Activated T-helper 2 cell treated with anti-CD3 and anti-CD28 coated beads, Interferon-gamma antibody, Interleukin-2, Interleukin-4, amounts not matched to agents 10 μg/mL and 5 μg/mL and 100 μg/mL, durations not matched to agents 14 hours and 24 hours and 36 hours (primary cell): Measurements from ENCODE around the gene GALNT1. TPM values are rescaled to one million over a fixed set of nuclear protein-coding genes. Genes with fewer than 3 reads are reported as not detected.

Experiments
- DNase-seq: peaks from one replicate; pipeline ENCODE4 v3.0.0; 2021; ENCODE audit warnings: low spot score
- H3K27ac Mint-ChIP-seq: one replicate; pipeline ENCODE4 v1.8.0; 2021; ENCODE audit warnings: mixed read lengths
- H3K27me3 Mint-ChIP-seq: one replicate; pipeline ENCODE4 v1.8.0; 2021; ENCODE audit warnings: low read depth, mixed read lengths
- H3K36me3 Mint-ChIP-seq: one replicate; pipeline ENCODE4 v1.8.0; 2021; ENCODE audit warnings: low read depth, mixed read lengths
- H3K4me1 Mint-ChIP-seq: one replicate; pipeline ENCODE4 v1.8.0; 2021; ENCODE audit warnings: low read depth, mixed read lengths
- H3K4me3 Mint-ChIP-seq: one replicate; pipeline ENCODE4 v1.8.0; 2021; ENCODE audit warnings: low read depth, mild to moderate bottlenecking, moderate library complexity, mixed read lengths
- H3K9me3 Mint-ChIP-seq: one replicate; pipeline ENCODE4 v1.8.0; 2021; ENCODE audit warnings: mixed read lengths
- intact Hi-C: fragments of 100-400 bp; cut with micrococcal nuclease; formaldehyde crosslinking; loops from one replicate; pipeline ENCODE4 v1.15.1; 2023
- total RNA-seq: library from RNA; stranded (reverse); gene quantifications from 2 replicates; pipeline ENCODE4 v1.2.3, GENCODE V29; 2022

GALNT1 gene
- total RNA-seq, 1 donor from 2014 or later: 39.8 TPM

- H3K4me1 Mint-ChIP-seq: peaks cover 21% of the 10 kb centered on the region
- H3K9me3 Mint-ChIP-seq: peaks cover 24% of the 10 kb centered on the region
- no peak overlapping the region for H3K4me3 Mint-ChIP-seq
- no peak overlapping the region for H3K27ac Mint-ChIP-seq
- no peaks in the 10 kb centered on the region for H3K27me3 Mint-ChIP-seq
- H3K36me3 Mint-ChIP-seq: peaks cover 15% of the 10 kb centered on the region
- no peak for DNase-seq
- intact Hi-C loops: no loop called here
Observed at GRCh38 chr18:35625232-35625631, 43.7 kb downstream of the GALNT1 start.

GRCh38 chr18:35633761-35634160 lies 52.2 kb downstream of the GALNT1 start:
- Mint-ChIP-seq H3K27ac (no peak overlapping the region), H3K4me3 (no peak overlapping the region), H3K36me3 (peaks cover 8% of the 10 kb centered on the region), H3K27me3 (no peaks in the 10 kb centered on the region), H3K9me3 (peaks cover 21% of the 10 kb centered on the region), H3K4me1 (no peaks in the 10 kb centered on the region)
- DNase-seq: no peak
- intact Hi-C loops: no loop called here

DNA sequence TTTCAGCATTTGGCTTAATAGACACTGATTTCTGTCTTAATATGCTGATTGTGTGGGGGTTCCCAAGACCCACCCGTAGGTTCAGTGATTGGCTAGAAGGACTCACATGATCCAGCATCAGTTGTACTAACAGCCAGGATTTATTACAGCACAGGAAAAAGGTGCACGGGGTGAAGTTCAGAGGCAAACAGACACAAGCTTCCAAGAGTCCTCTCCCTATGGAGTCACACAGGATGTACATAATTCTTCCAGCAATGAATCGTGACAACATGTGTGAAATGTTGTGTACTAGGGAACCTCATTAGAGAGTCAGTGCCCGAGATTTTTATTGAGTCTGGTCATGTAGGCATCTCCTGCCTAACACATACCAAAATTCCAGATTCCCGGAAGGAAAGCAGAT lies 52.8 kb downstream of the GALNT1 start:
- intact Hi-C loops: no loop called here
- Mint-ChIP-seq H3K36me3 (peaks cover 11% of the 10 kb centered on the region), H3K9me3 (peaks cover 18% of the 10 kb centered on the region), H3K27ac (no peak overlapping the region), H3K4me1 (no peaks in the 10 kb centered on the region), H3K27me3 (no peaks in the 10 kb centered on the region), H3K4me3 (no peak overlapping the region)
- no peak for DNase-seq

GRCh38 chr18:35635170-35635569 lies 53.6 kb downstream of the GALNT1 start:
- Mint-ChIP-seq H3K36me3 (peaks cover 11% of the 10 kb centered on the region), H3K9me3 (peaks cover 15% of the 10 kb centered on the region), H3K4me3 (no peak overlapping the region), H3K27ac (no peak overlapping the region), H3K27me3 (no peaks in the 10 kb centered on the region), H3K4me1 (no peaks in the 10 kb centered on the region)
- no peak for DNase-seq
- intact Hi-C loops: no loop called here

DNA sequence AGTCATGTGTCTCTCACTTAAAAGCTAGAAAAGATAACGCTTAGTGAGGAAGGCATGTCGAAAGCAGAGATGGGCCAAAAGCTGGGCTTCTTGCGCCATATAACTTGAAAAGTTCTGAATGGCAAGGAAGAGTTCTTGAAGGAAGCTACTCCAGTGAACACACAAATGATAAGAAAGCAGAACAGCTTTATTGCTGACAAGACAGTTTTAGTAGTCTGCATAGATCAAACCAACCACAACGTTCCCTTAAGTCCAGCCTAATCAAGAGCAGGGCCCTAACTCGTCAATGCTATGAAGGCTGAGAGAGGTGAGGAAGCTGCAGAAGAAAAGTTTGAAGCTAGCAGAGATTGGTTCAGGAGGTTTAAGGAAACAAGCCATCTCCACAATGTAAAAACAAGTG lies 55.7 kb downstream of the GALNT1 start:
- no peak for DNase-seq
- no peaks in the 10 kb centered on the region for H3K4me1 Mint-ChIP-seq
- peaks cover 10% of the 10 kb centered on the region for H3K9me3 Mint-ChIP-seq
- H3K27ac Mint-ChIP-seq: no peak overlapping the region
- intact Hi-C loops: no loop called here
- no peak overlapping the region for H3K4me3 Mint-ChIP-seq
- H3K27me3 Mint-ChIP-seq: no peaks in the 10 kb centered on the region
- peaks cover 11% of the 10 kb centered on the region for H3K36me3 Mint-ChIP-seq

- H3K36me3 Mint-ChIP-seq: peaks cover 11% of the 10 kb centered on the region
- no peak for DNase-seq
- no peaks in the 10 kb centered on the region for H3K4me1 Mint-ChIP-seq
- H3K27ac Mint-ChIP-seq: no peak overlapping the region
- H3K4me3 Mint-ChIP-seq: no peak overlapping the region
- no peaks in the 10 kb centered on the region for H3K27me3 Mint-ChIP-seq
- intact Hi-C loops: no loop called here
- peaks cover 10% of the 10 kb centered on the region for H3K9me3 Mint-ChIP-seq
Observed at GRCh38 chr18:35639296-35639695, 57.8 kb downstream of the GALNT1 start.

DNA sequence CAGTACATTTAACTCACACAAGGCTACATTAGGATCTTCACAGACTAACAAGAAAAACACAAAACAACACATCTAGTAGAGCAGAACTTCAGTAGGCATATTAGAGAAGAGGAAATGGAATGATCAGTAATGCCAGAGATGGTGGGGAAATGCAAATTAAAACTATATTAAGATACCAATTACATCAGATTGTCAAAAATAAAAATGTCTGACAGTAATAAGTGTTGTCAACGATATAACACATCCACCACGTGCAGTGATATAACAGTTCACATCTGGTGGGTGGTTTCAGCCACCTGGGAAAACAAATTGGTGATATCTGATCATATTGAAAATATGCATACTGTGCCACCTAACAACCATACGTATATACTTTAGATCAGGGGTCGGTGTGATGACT lies 59.9 kb downstream of the GALNT1 start:
- Mint-ChIP-seq H3K27me3 (no peaks in the 10 kb centered on the region), H3K9me3 (peaks cover 10% of the 10 kb centered on the region), H3K27ac (no peak overlapping the region), H3K36me3 (peaks cover 11% of the 10 kb centered on the region), H3K4me3 (no peak overlapping the region), H3K4me1 (no peaks in the 10 kb centered on the region)
- no peak for DNase-seq
- intact Hi-C loops: no loop called here

DNA sequence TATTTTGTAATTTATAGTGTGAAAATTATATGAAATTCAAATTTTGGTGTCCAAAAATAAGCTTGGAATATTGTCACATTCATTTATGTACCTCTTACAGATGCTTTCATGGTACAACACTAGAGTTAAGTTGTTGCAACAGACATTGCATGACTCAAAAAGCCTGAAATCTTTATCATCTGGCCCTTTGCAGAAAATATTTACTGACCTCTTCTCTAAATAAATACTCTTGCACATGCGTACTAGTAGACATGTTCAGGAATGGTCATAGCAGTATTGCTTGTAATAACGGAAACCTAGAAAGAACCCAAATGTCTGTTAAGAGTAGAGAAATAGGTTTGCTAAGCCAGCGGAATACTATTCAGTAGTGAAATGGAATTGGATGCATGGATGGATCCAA lies 60.4 kb downstream of the GALNT1 start:
- intact Hi-C loops: no loop called here
- DNase-seq: no peak
- H3K27me3 Mint-ChIP-seq: no peaks in the 10 kb centered on the region
- no peaks in the 10 kb centered on the region for H3K4me1 Mint-ChIP-seq
- peaks cover 9% of the 10 kb centered on the region for H3K9me3 Mint-ChIP-seq
- H3K36me3 Mint-ChIP-seq: peaks cover 10% of the 10 kb centered on the region
- H3K27ac Mint-ChIP-seq: no peak overlapping the region
- no peak overlapping the region for H3K4me3 Mint-ChIP-seq

DNA sequence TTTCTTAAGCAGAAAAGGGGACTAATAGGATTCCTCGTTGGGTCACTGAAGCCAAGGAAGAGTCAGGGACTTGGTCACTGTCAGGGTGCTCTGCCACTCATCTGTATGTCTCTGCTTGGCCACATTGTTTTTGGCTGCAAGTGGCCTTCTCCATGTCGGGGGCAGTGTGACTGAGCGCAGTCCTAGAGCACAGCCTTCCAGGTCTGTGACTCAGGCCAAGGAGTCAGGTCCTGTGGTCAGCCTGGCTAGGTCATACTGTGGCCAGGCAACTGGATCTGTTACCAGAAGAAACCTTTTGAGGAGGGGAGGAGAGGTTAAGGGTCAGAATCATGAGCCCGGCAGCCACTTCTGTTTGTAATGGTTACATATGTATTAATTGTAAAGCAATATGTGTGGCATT lies 61.3 kb downstream of the GALNT1 start:
- intact Hi-C loops: no loop called here
- no peak for DNase-seq
- Mint-ChIP-seq H3K27me3 (no peaks in the 10 kb centered on the region), H3K4me3 (no peak overlapping the region), H3K9me3 (peaks cover 5% of the 10 kb centered on the region), H3K36me3 (peaks cover 8% of the 10 kb centered on the region), H3K4me1 (no peaks in the 10 kb centered on the region), H3K27ac (no peak overlapping the region)

DNA sequence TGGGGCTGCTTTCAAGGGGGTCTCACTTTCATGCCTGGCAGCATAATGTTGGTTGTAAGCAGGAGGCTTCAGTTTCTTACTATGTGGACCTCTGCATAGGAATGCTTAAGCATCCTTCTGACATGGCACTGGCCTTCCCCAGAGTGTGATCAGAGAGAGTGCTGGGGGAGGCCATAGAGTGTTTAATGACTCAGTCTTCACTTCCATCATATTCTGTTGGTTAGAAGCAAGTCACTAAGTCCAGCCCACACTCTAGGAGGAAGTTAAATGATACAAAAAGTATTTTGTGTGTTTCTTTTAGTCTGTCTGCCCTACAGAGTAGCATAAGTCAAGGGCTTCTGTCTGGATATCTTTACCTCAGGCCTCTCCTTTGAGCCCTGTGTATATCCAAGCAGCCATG lies 64.9 kb downstream of the GALNT1 start:
- H3K4me3 Mint-ChIP-seq: no peak overlapping the region
- no peak overlapping the region for H3K27ac Mint-ChIP-seq

DNA sequence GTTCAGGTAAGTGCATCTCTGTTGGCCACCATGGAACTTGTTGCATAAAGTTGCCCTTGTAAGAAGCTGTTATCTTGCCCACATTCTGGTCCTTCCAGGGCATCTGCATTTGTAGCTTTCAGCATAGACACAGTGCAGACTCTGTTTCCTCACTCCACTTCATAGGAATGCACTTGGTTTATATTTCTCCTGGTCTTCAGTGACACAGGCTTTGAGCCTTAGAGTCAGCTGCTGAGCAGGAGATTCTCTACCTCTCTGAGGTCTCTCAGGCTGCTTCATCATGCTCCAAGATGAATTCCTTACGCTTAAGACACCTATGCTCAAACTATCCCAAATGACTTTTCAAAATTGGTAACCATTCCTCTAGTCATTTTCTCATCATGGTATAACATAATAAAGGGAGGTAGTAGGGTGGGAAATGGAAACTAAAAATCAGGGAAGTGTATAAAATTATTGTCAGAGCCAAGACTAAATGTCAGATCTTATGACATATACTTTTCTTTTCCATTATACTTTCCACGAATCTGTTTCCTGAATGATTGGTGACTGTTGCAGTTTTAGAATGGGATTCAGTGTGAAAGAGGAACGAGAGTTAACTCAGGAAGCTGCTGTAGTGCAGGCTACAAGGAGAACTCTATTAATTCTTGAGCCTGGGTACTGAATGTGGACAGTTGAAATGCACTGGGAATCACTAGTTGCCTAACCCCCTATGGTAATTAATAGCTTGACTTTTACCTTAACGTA lies 72.0 kb downstream of the GALNT1 start:
- no peaks in the 10 kb centered on the region for H3K4me1 Mint-ChIP-seq
- no peaks in the 10 kb centered on the region for H3K9me3 Mint-ChIP-seq
- no peaks in the 10 kb centered on the region for H3K27me3 Mint-ChIP-seq
- H3K27ac Mint-ChIP-seq: no peak overlapping the region
- no peak overlapping the region for H3K4me3 Mint-ChIP-seq
- H3K36me3 Mint-ChIP-seq: no peaks in the 10 kb centered on the region
- DNase-seq: no peak
- intact Hi-C loops: no loop called here

More for the DNA sequence above, 64.9 kb downstream of the GALNT1 start:
- Mint-ChIP-seq H3K9me3 (no peaks in the 10 kb centered on the region), H3K4me1 (no peaks in the 10 kb centered on the region), H3K36me3 (no peaks in the 10 kb centered on the region), H3K27me3 (no peaks in the 10 kb centered on the region)
- no peak for DNase-seq
- intact Hi-C loops: no loop called here

DNA sequence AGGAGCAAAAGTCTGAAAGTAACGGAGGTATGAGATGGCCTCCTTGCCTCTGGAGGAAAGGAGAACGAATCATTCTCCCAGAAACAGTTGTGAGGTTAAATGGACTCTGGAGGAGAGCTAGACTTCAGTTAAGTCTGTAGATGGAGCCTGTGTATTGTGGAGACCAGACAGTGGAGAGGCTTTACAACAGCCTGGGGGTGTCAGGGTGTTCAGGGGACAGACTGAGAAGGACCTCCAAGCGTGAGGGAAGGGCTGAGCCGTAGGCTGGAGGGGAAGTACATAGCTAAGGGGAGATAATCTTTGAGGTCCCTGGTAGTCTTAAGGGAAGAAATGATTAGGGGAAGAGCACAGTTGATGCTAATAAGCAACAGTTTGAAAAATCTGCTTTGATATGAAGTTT lies 76.6 kb downstream of the GALNT1 start:
- peaks cover 3% of the 10 kb centered on the region for H3K4me1 Mint-ChIP-seq
- no peak overlapping the region for H3K4me3 Mint-ChIP-seq
- H3K36me3 Mint-ChIP-seq: no peaks in the 10 kb centered on the region
- H3K27ac Mint-ChIP-seq: no peak overlapping the region
- no peak for DNase-seq
- H3K27me3 Mint-ChIP-seq: no peaks in the 10 kb centered on the region
- intact Hi-C loops: no loop called here
- no peaks in the 10 kb centered on the region for H3K9me3 Mint-ChIP-seq

DNA sequence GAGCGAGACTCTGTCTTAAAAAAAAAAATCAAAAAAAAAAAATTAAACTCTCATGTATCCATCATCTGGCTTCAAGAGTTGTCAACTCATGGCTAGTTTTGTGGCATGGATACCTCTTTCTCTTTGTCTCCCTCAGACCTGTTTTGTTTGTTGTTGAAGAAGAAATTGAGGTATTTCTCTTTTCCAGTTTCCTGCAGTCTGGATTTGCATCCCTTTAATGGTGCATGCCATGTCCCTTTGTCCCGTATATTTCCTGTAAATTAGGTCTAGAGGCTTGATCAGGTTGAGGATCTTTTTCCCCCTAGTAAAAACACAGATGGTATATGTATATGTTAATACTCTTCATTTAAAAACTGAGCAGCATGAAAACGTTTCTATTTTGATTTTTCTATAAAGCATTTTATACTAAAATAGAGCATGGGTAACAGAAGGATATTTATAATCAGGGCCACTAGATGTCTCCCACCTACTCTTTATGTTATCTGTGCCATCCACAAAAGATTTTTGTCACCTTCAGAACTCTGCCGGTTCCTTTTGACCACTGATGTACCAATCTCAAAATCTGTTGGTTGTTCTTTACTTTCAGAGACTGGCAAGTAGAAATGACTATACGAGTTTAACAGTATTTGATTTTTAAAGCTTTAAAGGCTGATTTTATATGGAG lies 80.1 kb downstream of the GALNT1 start:
- H3K9me3 Mint-ChIP-seq: no peaks in the 10 kb centered on the region
- peaks cover 3% of the 10 kb centered on the region for H3K4me1 Mint-ChIP-seq
- peaks cover 22% of the 10 kb centered on the region for H3K36me3 Mint-ChIP-seq
- no peaks in the 10 kb centered on the region for H3K27me3 Mint-ChIP-seq
- no peak overlapping the region for H3K4me3 Mint-ChIP-seq
- H3K27ac Mint-ChIP-seq: no peak overlapping the region
- intact Hi-C loops: no loop called here
- no peak for DNase-seq
